Measurements from ENCODE around the gene PPP6R3. TPM values are rescaled to one million over a fixed set of nuclear protein-coding genes. Genes with fewer than 3 reads are reported as not detected.

The PPP6R3 gene
- total RNA-seq, 2 donors from 2014 or later = 118 to 136 TPM

GRCh38 chr11:68598816-68599653, 138.5 kb downstream of the PPP6R3 start:
- no peak for DNase-seq
- H3K4me1 ChIP-seq (ENCODE audit: control insufficient read depth, insufficient read depth, low read length) = no peaks in the 10 kb centered on the region
- H3K27ac ChIP-seq (ENCODE audit: low read depth, low read length) = no peak overlapping the region
- peaks cover 97% of the 10 kb centered on the region for H3K36me3 ChIP-seq (ENCODE audit: control insufficient read depth, insufficient read depth, low read length)
- Mint-ChIP-seq H3K27ac (peak overlapping the region; percentile 80), H3K27me3 (ENCODE audit: insufficient read depth) (no peaks in the 10 kb centered on the region), H3K4me1 (no peaks in the 10 kb centered on the region), H3K36me3 (ENCODE audit: low read depth) (peaks cover 88% of the 10 kb centered on the region), H3K4me3 (no peak overlapping the region), H3K9me3 (no peaks in the 10 kb centered on the region)
- no peak overlapping the region for H3K4me3 ChIP-seq (ENCODE audit: low read length)
- H3K9ac ChIP-seq (ENCODE audit: extremely low read depth, low read length, poor library complexity, severe bottlenecking) = no peak overlapping the region
- 88 to 96% methylated on average over 5 to 7 of the region's 7 CpGs for WGBS, 2 experiments (ENCODE audit: insufficient coverage in 1 of 2, insufficient read length in 1 of 2)
- TF ChIP-seq CTCF (conservative IDR thresholded peaks at IDR 0.05) = no peak
- peaks cover 1% of the 10 kb centered on the region for H3K9me3 ChIP-seq (ENCODE audit: control insufficient read depth, low read length)
- no peaks in the 10 kb centered on the region for H3K27me3 ChIP-seq (ENCODE audit: control insufficient read depth, insufficient read depth, low read length, poor library complexity, severe bottlenecking)

GRCh38 chr11:68601147-68601546, 140.6 kb downstream of the PPP6R3 start:
- TF ChIP-seq CTCF (conservative IDR thresholded peaks at IDR 0.05) = no peak
- peaks cover 99% of the 10 kb centered on the region for H3K36me3 ChIP-seq (ENCODE audit: control insufficient read depth, insufficient read depth, low read length)
- Mint-ChIP-seq H3K4me3 (no peak overlapping the region), H3K27ac (no peak overlapping the region), H3K9me3 (no peaks in the 10 kb centered on the region), H3K36me3 (ENCODE audit: low read depth) (peaks cover 91% of the 10 kb centered on the region), H3K4me1 (no peaks in the 10 kb centered on the region), H3K27me3 (ENCODE audit: insufficient read depth) (no peaks in the 10 kb centered on the region)
- DNase-seq = no peak
- no peak overlapping the region for H3K4me3 ChIP-seq (ENCODE audit: low read length)
- no peaks in the 10 kb centered on the region for H3K4me1 ChIP-seq (ENCODE audit: control insufficient read depth, insufficient read depth, low read length)
- peaks cover 20% of the 10 kb centered on the region for H3K9me3 ChIP-seq (ENCODE audit: control insufficient read depth, low read length)
- no peaks in the 10 kb centered on the region for H3K27me3 ChIP-seq (ENCODE audit: control insufficient read depth, insufficient read depth, low read length, poor library complexity, severe bottlenecking)
- WGBS, 2 experiments (ENCODE audit: insufficient coverage in 1 of 2, insufficient read length in 1 of 2) = 95 to 100% methylated on average over 4 to 6 of the region's 7 CpGs
- H3K27ac ChIP-seq (ENCODE audit: low read depth, low read length) = no peak overlapping the region
- H3K9ac ChIP-seq (ENCODE audit: extremely low read depth, low read length, poor library complexity, severe bottlenecking) = no peak overlapping the region

- peaks cover 91% of the 10 kb centered on the region for H3K36me3 Mint-ChIP-seq (ENCODE audit: low read depth)
- no peaks in the 10 kb centered on the region for H3K4me1 ChIP-seq (ENCODE audit: control insufficient read depth, insufficient read depth, low read length)
- H3K4me3 Mint-ChIP-seq = no peak overlapping the region
- peaks cover 11% of the 10 kb centered on the region for H3K9me3 ChIP-seq (ENCODE audit: control insufficient read depth, low read length)
- peaks cover 3% of the 10 kb centered on the region for H3K4me1 Mint-ChIP-seq
- no peak for TF ChIP-seq CTCF (conservative IDR thresholded peaks at IDR 0.05)
- no peak for DNase-seq
- H3K9ac ChIP-seq (ENCODE audit: extremely low read depth, low read length, poor library complexity, severe bottlenecking) = no peak overlapping the region
- no peaks in the 10 kb centered on the region for H3K27me3 ChIP-seq (ENCODE audit: control insufficient read depth, insufficient read depth, low read length, poor library complexity, severe bottlenecking)
- H3K36me3 ChIP-seq (ENCODE audit: control insufficient read depth, insufficient read depth, low read length) = peaks cover 100% of the 10 kb centered on the region
- no peaks in the 10 kb centered on the region for H3K9me3 Mint-ChIP-seq
- H3K27ac ChIP-seq (ENCODE audit: low read depth, low read length) = no peak overlapping the region
- WGBS, 2 experiments (ENCODE audit: insufficient coverage in 1 of 2, insufficient read length in 1 of 2) = 92 to 97% methylated on average over 5 to 13 of the region's 13 CpGs
- H3K27ac Mint-ChIP-seq = peak overlapping the region; percentile 65
- no peaks in the 10 kb centered on the region for H3K27me3 Mint-ChIP-seq (ENCODE audit: insufficient read depth)
- H3K4me3 ChIP-seq (ENCODE audit: low read length) = no peak overlapping the region
These were observed 149.2 kb downstream of the PPP6R3 start for GRCh38 chr11:68609761-68610160.
